DOHH2 (cell line): ENCODE results near the gene GABPB1.
"Not testable (repeated sequence)": the region's sequence is repeated elsewhere in the genome, so short reads cannot be mapped to it uniquely, and the experiment has no call there.

Experiments
- EZH2phosphoT487 ChIP-seq: fragments of 200-600 bp; sonication (generic); IDR thresholded peaks from 2 replicates; pipeline ENCODE4 v1.6.1; 2017; ENCODE audit warnings: borderline replicate concordance, mild to moderate bottlenecking, antibody characterized with exemption, low read length, moderate library complexity, mixed read lengths
- TF ChIP-seq, protein P1 (sequence below): fragments of 200-600 bp; sonication (generic); IDR thresholded peaks from one replicate; pipeline ENCODE4 v1.5.1; 2014; ENCODE audit warnings: antibody characterized with exemption, mild to moderate bottlenecking, low read depth, low read length; ENCODE audit not compliant: poor library complexity, severe bottlenecking

DNA sequence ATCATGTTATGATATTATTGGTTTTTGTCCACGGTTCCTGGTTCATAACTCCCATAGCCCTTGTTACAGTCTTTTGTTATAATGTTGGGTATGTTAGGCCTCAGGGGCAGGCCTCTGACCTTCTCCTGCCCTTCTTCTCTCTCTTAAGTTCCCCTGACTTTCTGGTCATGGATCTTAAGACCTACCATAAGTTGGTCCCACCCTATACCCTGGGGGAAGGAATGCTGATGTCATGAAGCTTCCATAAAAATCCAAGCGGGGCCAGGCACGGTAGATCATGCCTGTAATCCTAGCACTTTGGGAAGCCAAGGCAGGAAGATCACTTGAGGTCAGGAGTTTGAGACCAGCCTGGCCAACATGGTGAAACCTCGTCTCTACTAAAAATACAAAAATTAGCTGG is 36.6 kb upstream of the GABPB1 start:
- TF ChIP-seq, protein P1, sequence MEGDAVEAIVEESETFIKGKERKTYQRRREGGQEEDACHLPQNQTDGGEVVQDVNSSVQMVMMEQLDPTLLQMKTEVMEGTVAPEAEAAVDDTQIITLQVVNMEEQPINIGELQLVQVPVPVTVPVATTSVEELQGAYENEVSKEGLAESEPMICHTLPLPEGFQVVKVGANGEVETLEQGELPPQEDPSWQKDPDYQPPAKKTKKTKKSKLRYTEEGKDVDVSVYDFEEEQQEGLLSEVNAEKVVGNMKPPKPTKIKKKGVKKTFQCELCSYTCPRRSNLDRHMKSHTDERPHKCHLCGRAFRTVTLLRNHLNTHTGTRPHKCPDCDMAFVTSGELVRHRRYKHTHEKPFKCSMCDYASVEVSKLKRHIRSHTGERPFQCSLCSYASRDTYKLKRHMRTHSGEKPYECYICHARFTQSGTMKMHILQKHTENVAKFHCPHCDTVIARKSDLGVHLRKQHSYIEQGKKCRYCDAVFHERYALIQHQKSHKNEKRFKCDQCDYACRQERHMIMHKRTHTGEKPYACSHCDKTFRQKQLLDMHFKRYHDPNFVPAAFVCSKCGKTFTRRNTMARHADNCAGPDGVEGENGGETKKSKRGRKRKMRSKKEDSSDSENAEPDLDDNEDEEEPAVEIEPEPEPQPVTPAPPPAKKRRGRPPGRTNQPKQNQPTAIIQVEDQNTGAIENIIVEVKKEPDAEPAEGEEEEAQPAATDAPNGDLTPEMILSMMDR = not testable (repeated sequence)
- TF ChIP-seq EZH2phosphoT487 = not testable (repeated sequence)
